Small intestine (tissue), 4 donors: ENCODE data around the gene CTNNAL1. TPM values are rescaled to one million over a fixed set of nuclear protein-coding genes. Genes with fewer than 3 reads are reported as not detected.

Experiments used
- polyA plus RNA-seq, 4 donors: library from polyadenylated mRNA; stranded (reverse) in 3 of 4; unstranded in 1 of 4; fragments of 200-250 nt in 3 of 4; fragments of 120-200 nt in 1 of 4; gene quantifications; one replicate each; pipeline versions ENCODE4 v1.2.1 to v1.2.3, GENCODE V29; 2013
- donor health status: healthy with polysubstance abuse.
- donor health status: Bipolar disorder and iron deficiency.
- donor health status: healthy.

Gene CTNNAL1
- polyA plus RNA-seq, 4 donors, result 7.8 to 26.6 (median 20.8) TPM

Other genes starting within 250 kb of the CTNNAL1 start
- not detected for gene ACTL7B, start 157.5 kb downstream of the CTNNAL1 start, polyA plus RNA-seq
- gene ACTL7A, start 151.2 kb downstream of the CTNNAL1 start, polyA plus RNA-seq, result not detected
- 10 to 100 TPM in 2 of 4 donors, 1 to 10 TPM in 2; 3.8 to 24.6 (median 11.4) TPM for gene ELP1, start 79.4 kb downstream of the CTNNAL1 start, polyA plus RNA-seq
- 10 to 100 TPM; 13.2 to 26.8 (median 19.1) TPM for gene ABITRAM, start 79.1 kb downstream of the CTNNAL1 start, polyA plus RNA-seq
- 10 to 100 TPM in 2 of 4 donors, 1 to 10 TPM in 2; 4.3 to 54.0 (median 9.8) TPM for gene TMEM245, start 106.4 kb upstream of the CTNNAL1 start, polyA plus RNA-seq
- gene FRRS1L, start 153.8 kb upstream of the CTNNAL1 start, polyA plus RNA-seq, result 1 to 10 TPM in 1 of 4 donors, under 1 TPM in 2, not detected in 1; under 0.01 to 9.6 (median 0.85) TPM